ENCODE measurements around the gene ANKUB1. TPM values are rescaled to one million over a fixed set of nuclear protein-coding genes. Genes with fewer than 3 reads are reported as not detected.

The ANKUB1 gene
- total and polyA plus RNA-seq, 2 donors (not counting 1 experiment from before 2014, with no cell fraction given), result not detected

DNA sequence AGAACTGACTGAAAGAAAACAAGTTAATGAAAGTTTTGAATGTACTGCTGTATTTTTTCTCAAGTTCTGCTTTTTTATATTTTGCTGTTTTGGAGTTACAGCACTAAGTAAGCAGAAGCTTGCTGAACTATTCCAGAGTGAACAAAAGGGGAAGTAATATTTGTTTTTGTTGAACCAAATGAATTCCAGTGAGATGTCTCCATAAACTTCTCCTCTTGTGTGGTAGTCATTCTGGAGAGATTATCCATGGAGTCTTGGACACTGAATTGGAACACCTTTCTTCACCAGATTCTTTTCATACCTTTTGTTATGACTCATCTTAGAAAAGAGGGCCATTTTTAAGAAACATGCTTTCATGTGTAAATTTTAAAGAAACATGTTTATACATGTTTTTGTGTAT lies 8.8 kb downstream of the ANKUB1 start:
- peak overlapping the region; percentile 55 for H3K4me3 Mint-ChIP-seq
- no peaks in the 10 kb centered on the region for H3K9me3 Mint-ChIP-seq (ENCODE audit: insufficient read depth)
- Histone ChIP-seq H3K9me3 (ENCODE audit: control extremely low read depth in 1 of 3, control insufficient read depth in 2 of 3, insufficient read depth in 1 of 3, low read length in 2 of 3) (no peaks in the 10 kb centered on the region), H3K4me3 (ENCODE audit: control extremely low read depth in 1 of 5, extremely low read depth in 1 of 5, insufficient read depth in 1 of 5, low read depth in 2 of 5, low read length in 4 of 5) (peak overlapping the region in 1 of 5 experiments; percentile 33), H2AFZ (ENCODE audit: insufficient read depth, low read depth, low read length, poor library complexity, severe bottlenecking) (no peak overlapping the region), H3K36me3 (replicated peaks in 1 of 2; ENCODE audit: control extremely low read depth in 1 of 2, control insufficient read depth in 1 of 2, extremely low read depth in 1 of 2, insufficient read depth in 2 of 2, low read length in 1 of 2) (no peaks in the 10 kb centered on the region), H3K27me3 (replicated peaks in 1 of 4; ENCODE audit: control extremely low read depth in 1 of 4, control insufficient read depth in 3 of 4, insufficient read depth in 4 of 4, low read length in 3 of 4) (no peaks in the 10 kb centered on the region), H3K79me2 (ENCODE audit: control insufficient read depth, insufficient read depth, low read length) (no peaks in the 10 kb centered on the region), H3K4me2 (replicated peaks; ENCODE audit: low read depth, low read length, poor library complexity, severe bottlenecking) (peak overlapping the region; percentile 53), H4K20me1 (ENCODE audit: control insufficient read depth, insufficient read depth, low read length, poor library complexity, severe bottlenecking) (no peaks in the 10 kb centered on the region), H3K27ac (ENCODE audit: low read length in 2 of 2) (peak overlapping the region in 1 of 2 donors; percentile 66), H3K9ac (ENCODE audit: low read length) (no peak overlapping the region), H3K4me1 (ENCODE audit: control insufficient read depth in 2 of 2, insufficient read depth in 2 of 2, low read length in 2 of 2) (peaks cover 38 to 42% of the 10 kb centered on the region in 2 donors)
- ChIA-PET CTCF (interaction anchor here (0.6 to 2.5 kb wide), 3 partner anchors 13 to 32 kb away, joined by 3 to 22 read pairs (median 14); no protein-coding TSS in a partner anchor), POLR2A (no interaction called here)
- peak overlapping the region; percentile 89 for H3K27ac Mint-ChIP-seq
- DNase-seq (peak; percentile 45), ATAC-seq (ENCODE audit: low read depth) (peak; percentile 60)
- intact Hi-C loops (cut with micrococcal nuclease), result loop anchor here (2.0 kb wide), 1 partner anchor 25 kb away; no protein-coding TSS in a partner anchor
- H3K27me3 Mint-ChIP-seq, result no peaks in the 10 kb centered on the region
- peaks cover 39% of the 10 kb centered on the region for H3K4me1 Mint-ChIP-seq
- TF ChIP-seq EZH2 (IDR thresholded peaks at IDR 0.05; ENCODE audit: borderline replicate concordance, insufficient read depth, low read depth, low read length, poor library complexity, severe bottlenecking), result no peak
- TF ChIP-seq, protein P1, sequence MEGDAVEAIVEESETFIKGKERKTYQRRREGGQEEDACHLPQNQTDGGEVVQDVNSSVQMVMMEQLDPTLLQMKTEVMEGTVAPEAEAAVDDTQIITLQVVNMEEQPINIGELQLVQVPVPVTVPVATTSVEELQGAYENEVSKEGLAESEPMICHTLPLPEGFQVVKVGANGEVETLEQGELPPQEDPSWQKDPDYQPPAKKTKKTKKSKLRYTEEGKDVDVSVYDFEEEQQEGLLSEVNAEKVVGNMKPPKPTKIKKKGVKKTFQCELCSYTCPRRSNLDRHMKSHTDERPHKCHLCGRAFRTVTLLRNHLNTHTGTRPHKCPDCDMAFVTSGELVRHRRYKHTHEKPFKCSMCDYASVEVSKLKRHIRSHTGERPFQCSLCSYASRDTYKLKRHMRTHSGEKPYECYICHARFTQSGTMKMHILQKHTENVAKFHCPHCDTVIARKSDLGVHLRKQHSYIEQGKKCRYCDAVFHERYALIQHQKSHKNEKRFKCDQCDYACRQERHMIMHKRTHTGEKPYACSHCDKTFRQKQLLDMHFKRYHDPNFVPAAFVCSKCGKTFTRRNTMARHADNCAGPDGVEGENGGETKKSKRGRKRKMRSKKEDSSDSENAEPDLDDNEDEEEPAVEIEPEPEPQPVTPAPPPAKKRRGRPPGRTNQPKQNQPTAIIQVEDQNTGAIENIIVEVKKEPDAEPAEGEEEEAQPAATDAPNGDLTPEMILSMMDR (IDR thresholded peaks at IDR 0.05), result no peak

DNA sequence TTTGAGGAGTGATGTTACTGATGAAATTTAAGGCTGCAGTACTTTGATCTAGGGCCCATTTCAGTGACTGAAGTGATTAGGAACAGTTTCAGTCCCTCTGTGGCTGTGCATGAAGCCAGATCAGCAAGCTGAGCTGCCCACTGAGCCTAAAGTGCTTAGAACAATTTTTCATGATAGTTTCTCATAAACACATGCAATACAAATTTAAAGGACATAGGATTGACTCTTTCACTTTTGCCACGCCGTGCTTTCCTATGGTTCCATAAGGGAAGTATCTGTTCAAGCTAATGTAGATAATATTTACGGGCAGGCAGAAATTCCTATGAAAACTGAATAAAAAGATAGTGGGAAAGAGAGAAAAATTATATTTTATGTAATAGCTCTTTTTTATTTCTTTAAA lies 10.6 kb downstream of the ANKUB1 start:
- Histone ChIP-seq H3K9ac (ENCODE audit: low read length) (peak overlapping the region; percentile 48), H3K27ac (ENCODE audit: low read length in 2 of 2) (peak overlapping the region; percentile 70 to 79), H3K27me3 (replicated peaks in 1 of 4; ENCODE audit: control extremely low read depth in 1 of 4, control insufficient read depth in 3 of 4, insufficient read depth in 4 of 4, low read length in 3 of 4) (no peaks in the 10 kb centered on the region), H2AFZ (ENCODE audit: insufficient read depth, low read depth, low read length, poor library complexity, severe bottlenecking) (peak overlapping the region; percentile 48), H4K20me1 (ENCODE audit: control insufficient read depth, insufficient read depth, low read length, poor library complexity, severe bottlenecking) (no peaks in the 10 kb centered on the region), H3K4me3 (ENCODE audit: control extremely low read depth in 1 of 5, extremely low read depth in 1 of 5, insufficient read depth in 1 of 5, low read depth in 2 of 5, low read length in 4 of 5) (peak overlapping the region in 1 of 5 experiments; percentile 45), H3K4me2 (replicated peaks; ENCODE audit: low read depth, low read length, poor library complexity, severe bottlenecking) (peak overlapping the region; percentile 66), H3K79me2 (ENCODE audit: control insufficient read depth, insufficient read depth, low read length) (no peaks in the 10 kb centered on the region), H3K9me3 (ENCODE audit: control extremely low read depth in 1 of 3, control insufficient read depth in 2 of 3, insufficient read depth in 1 of 3, low read length in 2 of 3) (no peaks in the 10 kb centered on the region), H3K4me1 (ENCODE audit: control insufficient read depth in 2 of 2, insufficient read depth in 2 of 2, low read length in 2 of 2) (peaks cover 38 to 42% of the 10 kb centered on the region in 2 donors), H3K36me3 (replicated peaks in 1 of 2; ENCODE audit: control extremely low read depth in 1 of 2, control insufficient read depth in 1 of 2, extremely low read depth in 1 of 2, insufficient read depth in 2 of 2, low read length in 1 of 2) (no peaks in the 10 kb centered on the region)
- WGBS (ENCODE audit: insufficient coverage), result no CpG with 5 or more reads among the region's 3 CpGs
- Mint-ChIP-seq H3K4me3 (peak overlapping the region; percentile 72), H3K9me3 (ENCODE audit: insufficient read depth) (no peaks in the 10 kb centered on the region), H3K27ac (peak overlapping the region; percentile 98), H3K4me1 (peaks cover 39% of the 10 kb centered on the region), H3K27me3 (peaks cover 6% of the 10 kb centered on the region)
- CTCF ChIA-PET, result interaction anchor here (0.7 to 2.5 kb wide), 5 partner anchors 11 to 65 kb away, joined by 3 to 22 read pairs (median 9); partner anchors contain the start of gene COMMD2
- ATAC-seq (ENCODE audit: low read depth) (no peak), DNase-seq (no peak)
- POLR2A ChIA-PET, result no interaction called here
- intact Hi-C loops (cut with micrococcal nuclease), result loop anchor here (2.0 kb wide), 1 partner anchor 27 kb away; no protein-coding TSS in a partner anchor
- TF ChIP-seq, protein P1 (IDR thresholded peaks at IDR 0.05), result no peak
- no peak for TF ChIP-seq EZH2 (IDR thresholded peaks at IDR 0.05; ENCODE audit: borderline replicate concordance, insufficient read depth, low read depth, low read length, poor library complexity, severe bottlenecking)
